ENCODE results near the gene ARHGAP40. TPM values are rescaled to one million over a fixed set of nuclear protein-coding genes. Genes with fewer than 3 reads are reported as not detected.
A peak's percentile ranks its signal among the peaks of the same experiment; 100 is the strongest.

ARHGAP40 gene
- total and polyA plus RNA-seq, 2 experiments from 2014 or later = 0.21 TPM; not detected in 1

GRCh38 chr20:38649275-38649891 is 47.8 kb downstream of the ARHGAP40 start:
- peak; percentile 78 for DNase-seq (ENCODE audit: low spot score)
- H3K4me3 ChIP-seq = no peak overlapping the region
- peaks cover 41% of the 10 kb centered on the region for H3K27me3 Mint-ChIP-seq (ENCODE audit: insufficient read depth, low read depth, poor library complexity)
- H3K4me1 Mint-ChIP-seq = peaks cover 7% of the 10 kb centered on the region; the same call in 2 of the 3 replicates
- H3K79me2 ChIP-seq (replicated peaks; ENCODE audit: insufficient read depth) = no peaks in the 10 kb centered on the region
- no peak overlapping the region for H3K27ac ChIP-seq (ENCODE audit: low read depth)
- no peaks in the 10 kb centered on the region for H3K36me3 ChIP-seq (ENCODE audit: insufficient read depth)
- peaks cover 13% of the 10 kb centered on the region for H3K9me2 ChIP-seq (ENCODE audit: insufficient read depth)
- peaks cover 61% of the 10 kb centered on the region for H3K27me3 ChIP-seq (ENCODE audit: insufficient read depth)
- no peaks in the 10 kb centered on the region for H3F3A ChIP-seq (replicated peaks; ENCODE audit: low read depth)
- no peaks in the 10 kb centered on the region for H3K36me3 Mint-ChIP-seq (ENCODE audit: low read depth)
- peak; percentile 86 for ATAC-seq
- H3K27ac Mint-ChIP-seq = no peak overlapping the region
- 0 out of 2 replicates have a peak, but pooled peaks cover 2% of the 10 kb centered on the region for H4K20me1 ChIP-seq (replicated peaks; ENCODE audit: insufficient read depth)
- TF ChIP-seq JUNB (IDR thresholded peaks at IDR 0.05; ENCODE audit: unreplicated experiment) = no peak
- TF ChIP-seq, protein P1, sequence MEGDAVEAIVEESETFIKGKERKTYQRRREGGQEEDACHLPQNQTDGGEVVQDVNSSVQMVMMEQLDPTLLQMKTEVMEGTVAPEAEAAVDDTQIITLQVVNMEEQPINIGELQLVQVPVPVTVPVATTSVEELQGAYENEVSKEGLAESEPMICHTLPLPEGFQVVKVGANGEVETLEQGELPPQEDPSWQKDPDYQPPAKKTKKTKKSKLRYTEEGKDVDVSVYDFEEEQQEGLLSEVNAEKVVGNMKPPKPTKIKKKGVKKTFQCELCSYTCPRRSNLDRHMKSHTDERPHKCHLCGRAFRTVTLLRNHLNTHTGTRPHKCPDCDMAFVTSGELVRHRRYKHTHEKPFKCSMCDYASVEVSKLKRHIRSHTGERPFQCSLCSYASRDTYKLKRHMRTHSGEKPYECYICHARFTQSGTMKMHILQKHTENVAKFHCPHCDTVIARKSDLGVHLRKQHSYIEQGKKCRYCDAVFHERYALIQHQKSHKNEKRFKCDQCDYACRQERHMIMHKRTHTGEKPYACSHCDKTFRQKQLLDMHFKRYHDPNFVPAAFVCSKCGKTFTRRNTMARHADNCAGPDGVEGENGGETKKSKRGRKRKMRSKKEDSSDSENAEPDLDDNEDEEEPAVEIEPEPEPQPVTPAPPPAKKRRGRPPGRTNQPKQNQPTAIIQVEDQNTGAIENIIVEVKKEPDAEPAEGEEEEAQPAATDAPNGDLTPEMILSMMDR (conservative IDR thresholded peaks at IDR 0.05; ENCODE audit: low read depth in 2 of 2) = peak; percentile 52 to 85
- H3K4me2 ChIP-seq = no peak overlapping the region; the same call in 1 of the 2 replicates
- H3K4me3 Mint-ChIP-seq = no peak overlapping the region
- H3K4me1 ChIP-seq (ENCODE audit: insufficient read depth) = 0 out of 2 replicates have a peak, but pooled peaks cover 5% of the 10 kb centered on the region
- 0 out of 3 replicates have a peak, but pooled peaks cover 3% of the 10 kb centered on the region for H3K9me3 Mint-ChIP-seq
- H2AFZ ChIP-seq = no peak overlapping the region; the same call in 1 of the 2 replicates

DNA sequence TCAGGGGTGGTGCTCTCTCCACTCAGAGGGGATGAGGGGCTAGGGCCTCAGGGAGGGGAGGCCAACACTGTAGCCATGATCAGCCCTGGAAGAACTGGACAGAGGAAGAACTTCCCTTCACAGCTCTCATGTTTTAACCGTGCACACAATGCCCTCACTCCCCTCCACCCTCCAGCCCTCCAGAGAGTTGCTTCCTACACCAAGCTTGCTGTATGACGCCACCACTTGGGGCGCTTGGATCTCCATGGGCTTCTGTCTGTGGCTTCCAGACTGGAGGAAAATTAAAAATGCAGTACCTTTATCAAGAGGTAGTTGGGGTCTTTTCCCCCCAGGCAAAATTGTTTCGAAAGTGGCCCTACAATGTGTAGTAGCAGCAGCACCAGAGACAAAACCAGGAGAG is 48.4 kb downstream of the ARHGAP40 start:
- no peak overlapping the region for H3K27ac Mint-ChIP-seq
- TF ChIP-seq ZNF331 (CRISPR knock-in tag; IDR thresholded peaks at IDR 0.05; ENCODE audit: low read depth) (no peak), CREB1 (CRISPR knock-in tag; IDR thresholded peaks at IDR 0.05; ENCODE audit: low read depth) (no peak), NANOG (IDR thresholded peaks at IDR 0.05; ENCODE audit: borderline replicate concordance) (no peak), EZH2phosphoT487 (IDR thresholded peaks at IDR 0.05; ENCODE audit: unreplicated experiment) (no peak)
- TF ChIP-seq, protein P2, sequence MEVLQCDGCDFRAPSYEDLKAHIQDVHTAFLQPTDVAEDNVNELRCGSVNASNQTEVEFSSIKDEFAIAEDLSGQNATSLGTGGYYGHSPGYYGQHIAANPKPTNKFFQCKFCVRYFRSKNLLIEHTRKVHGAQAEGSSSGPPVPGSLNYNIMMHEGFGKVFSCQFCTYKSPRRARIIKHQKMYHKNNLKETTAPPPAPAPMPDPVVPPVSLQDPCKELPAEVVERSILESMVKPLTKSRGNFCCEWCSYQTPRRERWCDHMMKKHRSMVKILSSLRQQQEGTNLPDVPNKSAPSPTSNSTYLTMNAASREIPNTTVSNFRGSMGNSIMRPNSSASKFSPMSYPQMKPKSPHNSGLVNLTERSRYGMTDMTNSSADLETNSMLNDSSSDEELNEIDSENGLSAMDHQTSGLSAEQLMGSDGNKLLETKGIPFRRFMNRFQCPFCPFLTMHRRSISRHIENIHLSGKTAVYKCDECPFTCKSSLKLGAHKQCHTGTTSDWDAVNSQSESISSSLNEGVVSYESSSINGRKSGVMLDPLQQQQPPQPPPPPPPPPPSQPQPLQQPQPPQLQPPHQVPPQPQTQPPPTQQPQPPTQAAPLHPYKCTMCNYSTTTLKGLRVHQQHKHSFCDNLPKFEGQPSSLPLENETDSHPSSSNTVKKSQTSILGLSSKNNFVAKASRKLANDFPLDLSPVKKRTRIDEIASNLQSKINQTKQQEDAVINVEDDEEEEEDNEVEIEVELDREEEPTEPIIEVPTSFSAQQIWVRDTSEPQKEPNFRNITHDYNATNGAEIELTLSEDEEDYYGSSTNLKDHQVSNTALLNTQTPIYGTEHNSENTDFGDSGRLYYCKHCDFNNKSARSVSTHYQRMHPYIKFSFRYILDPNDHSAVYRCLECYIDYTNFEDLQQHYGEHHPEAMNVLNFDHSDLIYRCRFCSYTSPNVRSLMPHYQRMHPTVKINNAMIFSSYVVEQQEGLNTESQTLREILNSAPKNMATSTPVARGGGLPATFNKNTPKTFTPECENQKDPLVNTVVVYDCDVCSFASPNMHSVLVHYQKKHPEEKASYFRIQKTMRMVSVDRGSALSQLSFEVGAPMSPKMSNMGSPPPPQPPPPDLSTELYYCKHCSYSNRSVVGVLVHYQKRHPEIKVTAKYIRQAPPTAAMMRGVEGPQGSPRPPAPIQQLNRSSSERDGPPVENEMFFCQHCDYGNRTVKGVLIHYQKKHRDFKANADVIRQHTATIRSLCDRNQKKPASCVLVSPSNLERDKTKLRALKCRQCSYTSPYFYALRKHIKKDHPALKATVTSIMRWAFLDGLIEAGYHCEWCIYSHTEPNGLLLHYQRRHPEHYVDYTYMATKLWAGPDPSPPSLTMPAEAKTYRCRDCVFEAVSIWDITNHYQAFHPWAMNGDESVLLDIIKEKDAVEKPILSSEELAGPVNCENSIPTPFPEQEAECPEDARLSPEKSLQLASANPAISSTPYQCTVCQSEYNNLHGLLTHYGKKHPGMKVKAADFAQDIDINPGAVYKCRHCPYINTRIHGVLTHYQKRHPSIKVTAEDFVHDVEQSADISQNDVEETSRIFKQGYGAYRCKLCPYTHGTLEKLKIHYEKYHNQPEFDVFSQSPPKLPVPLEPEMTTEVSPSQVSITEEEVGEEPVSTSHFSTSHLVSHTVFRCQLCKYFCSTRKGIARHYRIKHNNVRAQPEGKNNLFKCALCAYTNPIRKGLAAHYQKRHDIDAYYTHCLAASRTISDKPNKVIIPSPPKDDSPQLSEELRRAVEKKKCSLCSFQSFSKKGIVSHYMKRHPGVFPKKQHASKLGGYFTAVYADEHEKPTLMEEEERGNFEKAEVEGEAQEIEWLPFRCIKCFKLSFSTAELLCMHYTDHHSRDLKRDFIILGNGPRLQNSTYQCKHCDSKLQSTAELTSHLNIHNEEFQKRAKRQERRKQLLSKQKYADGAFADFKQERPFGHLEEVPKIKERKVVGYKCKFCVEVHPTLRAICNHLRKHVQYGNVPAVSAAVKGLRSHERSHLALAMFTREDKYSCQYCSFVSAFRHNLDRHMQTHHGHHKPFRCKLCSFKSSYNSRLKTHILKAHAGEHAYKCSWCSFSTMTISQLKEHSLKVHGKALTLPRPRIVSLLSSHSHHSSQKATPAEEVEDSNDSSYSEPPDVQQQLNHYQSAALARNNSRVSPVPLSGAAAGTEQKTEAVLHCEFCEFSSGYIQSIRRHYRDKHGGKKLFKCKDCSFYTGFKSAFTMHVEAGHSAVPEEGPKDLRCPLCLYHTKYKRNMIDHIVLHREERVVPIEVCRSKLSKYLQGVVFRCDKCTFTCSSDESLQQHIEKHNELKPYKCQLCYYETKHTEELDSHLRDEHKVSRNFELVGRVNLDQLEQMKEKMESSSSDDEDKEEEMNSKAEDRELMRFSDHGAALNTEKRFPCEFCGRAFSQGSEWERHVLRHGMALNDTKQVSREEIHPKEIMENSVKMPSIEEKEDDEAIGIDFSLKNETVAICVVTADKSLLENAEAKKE (CRISPR knock-in tag; IDR thresholded peaks at IDR 0.05) = no peak
- TF ChIP-seq, protein P1 (conservative IDR thresholded peaks at IDR 0.05; ENCODE audit: low read depth in 2 of 2) = peak; percentile 35 to 36
- Histone ChIP-seq H3K4me3 (no peak overlapping the region), H3K79me2 (replicated peaks; ENCODE audit: insufficient read depth) (no peaks in the 10 kb centered on the region), H3K9me2 (ENCODE audit: insufficient read depth) (peaks cover 13% of the 10 kb centered on the region), H4K20me1 (replicated peaks; ENCODE audit: insufficient read depth) (0 out of 2 replicates have a peak, but pooled peaks cover 2% of the 10 kb centered on the region), H3K36me3 (ENCODE audit: insufficient read depth) (no peaks in the 10 kb centered on the region), H3K27me3 (ENCODE audit: insufficient read depth) (peaks cover 55% of the 10 kb centered on the region), H3F3A (replicated peaks; ENCODE audit: low read depth) (no peaks in the 10 kb centered on the region), H2AFZ (no peak overlapping the region; the same call in 1 of the 2 replicates), H3K4me2 (no peak overlapping the region), H3K27ac (ENCODE audit: low read depth) (no peak overlapping the region), H3K4me1 (ENCODE audit: insufficient read depth) (0 out of 2 replicates have a peak, but pooled peaks cover 5% of the 10 kb centered on the region)
- H3K4me1 Mint-ChIP-seq = peaks cover 7% of the 10 kb centered on the region; the same call in 2 of the 3 replicates
- peaks cover 36% of the 10 kb centered on the region for H3K27me3 Mint-ChIP-seq (ENCODE audit: insufficient read depth, low read depth, poor library complexity)
- 0 out of 3 replicates have a peak, but pooled peaks cover 3% of the 10 kb centered on the region for H3K9me3 Mint-ChIP-seq
- H3K4me3 Mint-ChIP-seq = no peak overlapping the region
- no peaks in the 10 kb centered on the region for H3K36me3 Mint-ChIP-seq (ENCODE audit: low read depth)
- ATAC-seq (peak; percentile 11; the same call in 2 of the 3 replicates), DNase-seq (ENCODE audit: low spot score) (peak; percentile 35)
